Endothelial cell of umbilical vein (primary cell): ENCODE measurements around the gene C5orf24. TPM values are rescaled to one million over a fixed set of nuclear protein-coding genes. Genes with fewer than 3 reads are reported as not detected.

Experiments used
- BruUV-seq: library from RNA; stranded (reverse); fragments of 400-500 nt; replicated peaks from 2 replicates; lab custom pipeline; 2021; lab: Mats Ljungman, UMichigan
- CTCF ChIA-PET: fragments of 300-600, 350-600 bp; sonication (Branson Sonifier 250); formaldehyde crosslinking; loops from one replicate; lab custom pipeline; 2021; ENCODE audit warnings: antibody characterized with exemption, inconsistent platforms; lab: Charles Lee
- POLR2A ChIA-PET: fragments of 300-600, 350-600 bp; sonication (Branson Sonifier 250); formaldehyde crosslinking; loops from one replicate; lab custom pipeline; 2021; ENCODE audit warnings: antibody characterized with exemption, inconsistent platforms; lab: Charles Lee
- DNase-seq: peaks from one replicate; pipeline ENCODE4 v3.0.0-alpha.2; 2011; ENCODE audit warnings: low read depth, low spot score
- FAIRE-seq: peaks from 2 replicates; lab custom pipeline; 2011; peaks lifted over from hg19 to GRCh38; lab: Jason Lieb, UNC
- H2AFZ ChIP-seq: 2 replicates; pipeline ENCODE4 v1.6.0; 2012; ENCODE audit warnings: low read depth, low read length, control low read depth, inconsistent platforms
- H3K27ac ChIP-seq: 2 replicates; pipeline ENCODE4 v1.5.1; 2011; ENCODE audit warnings: low read depth, mild to moderate bottlenecking, control low read depth, low read length, moderate library complexity; ENCODE audit not compliant: insufficient read depth
- H3K27me3 ChIP-seq, 2 experiments: 2 replicates each; pipeline versions ENCODE4 v1.6.0 to v1.6.1; 2011; ENCODE audit warnings: low read length in 2 of 2, mixed read lengths in 1 of 2; ENCODE audit not compliant: control insufficient read depth in 2 of 2, insufficient read depth in 2 of 2
- H3K36me3 ChIP-seq, 2 experiments: 2 replicates in 1 of 2; 3 replicates in 1 of 2; pipeline ENCODE4 v1.5.1; 2011; ENCODE audit warnings: low read length in 2 of 2, mild to moderate bottlenecking in 1 of 2, moderate library complexity in 1 of 2; ENCODE audit not compliant: control insufficient read depth in 2 of 2, insufficient read depth in 2 of 2; ENCODE audit errors: extremely low read depth in 1 of 2
- H3K4me1 ChIP-seq: 3 replicates; pipeline ENCODE4 v1.5.1; 2011; ENCODE audit warnings: mild to moderate bottlenecking, low read length; ENCODE audit not compliant: control insufficient read depth, insufficient read depth; ENCODE audit errors: extremely low read depth
- H3K4me2 ChIP-seq: 2 replicates; pipeline ENCODE4 v1.6.1; 2011; ENCODE audit warnings: low read length, control low read depth, mixed read lengths; ENCODE audit not compliant: insufficient read depth
- H3K4me3 ChIP-seq, 3 experiments: fragments of 200-600 bp in 1 of 3; sonication (generic), shearing (Covaris generic) in 1 of 3; replicated peaks in 1 of 3; 2 replicates each; pipeline ENCODE4 v1.5.1; 2011 to 2016; ENCODE audit warnings: control low read depth in 3 of 3, low read length in 3 of 3, mild to moderate bottlenecking in 2 of 3, inconsistent platforms in 1 of 3, low read depth in 1 of 3, moderate library complexity in 1 of 3; ENCODE audit not compliant: insufficient read depth in 1 of 3
- H3K79me2 ChIP-seq: 2 replicates; pipeline ENCODE4 v1.6.0; 2012; ENCODE audit warnings: low read length, inconsistent platforms; ENCODE audit not compliant: control insufficient read depth, insufficient read depth
- H3K9ac ChIP-seq: replicated peaks from 2 replicates; pipeline ENCODE3; 2011; ENCODE audit warnings: low read length, control low read depth; ENCODE audit not compliant: insufficient read depth; ENCODE audit errors: extremely low read depth
- H3K9me1 ChIP-seq: replicated peaks from 3 replicates; pipeline ENCODE4 v1.6.0; 2011; ENCODE audit warnings: mild to moderate bottlenecking, low read length; ENCODE audit not compliant: control insufficient read depth, insufficient read depth; ENCODE audit errors: extremely low read depth
- H3K9me3 ChIP-seq: replicated peaks from 2 replicates; pipeline ENCODE4 v1.5.1; 2012; ENCODE audit warnings: low read length, inconsistent platforms; ENCODE audit not compliant: control insufficient read depth, insufficient read depth
- H4K20me1 ChIP-seq: replicated peaks from 2 replicates; pipeline ENCODE3; 2011; ENCODE audit warnings: mild to moderate bottlenecking, low read length; ENCODE audit not compliant: control insufficient read depth, insufficient read depth; ENCODE audit errors: extremely low read depth
- CTCF ChIP-seq, 2 donors: IDR thresholded peaks; 1 replicate in 1 of 2; 2 replicates in 1 of 2; pipeline ENCODE4 v1.5.1; 2011; ENCODE audit warnings: low read length in 2 of 2, mild to moderate bottlenecking in 2 of 2, moderate library complexity in 2 of 2, control low read depth in 1 of 2, inconsistent platforms in 1 of 2, low read depth in 1 of 2; ENCODE audit not compliant: insufficient read depth in 1 of 2; ENCODE audit errors: extremely low read depth in 1 of 2
- EZH2 ChIP-seq: IDR thresholded peaks from 2 replicates; pipeline ENCODE4 v1.6.1; 2012; ENCODE audit warnings: borderline replicate concordance, low read depth, mild to moderate bottlenecking, moderate library complexity, low read length, inconsistent platforms; ENCODE audit not compliant: severe bottlenecking
- FOS ChIP-seq: IDR thresholded peaks from 2 replicates; pipeline ENCODE4 v1.6.1; 2011; ENCODE audit warnings: mild to moderate bottlenecking, low read length, moderate library complexity, borderline replicate concordance; ENCODE audit not compliant: insufficient read depth
- GATA2 ChIP-seq: IDR thresholded peaks from 2 replicates; pipeline ENCODE4 v1.7.0; 2011; ENCODE audit warnings: low read depth, mild to moderate bottlenecking, moderate library complexity, mixed read lengths, low read length; ENCODE audit not compliant: insufficient read length, insufficient read depth
- JUN ChIP-seq: IDR thresholded peaks from 2 replicates; pipeline ENCODE4 v1.6.1; 2011; ENCODE audit warnings: borderline replicate concordance, low read depth; ENCODE audit not compliant: insufficient read length, insufficient read depth
- MAX ChIP-seq: IDR thresholded peaks from 2 replicates; pipeline ENCODE4 v1.6.1; 2011; ENCODE audit not compliant: insufficient read depth, insufficient read length
- MYC ChIP-seq: IDR thresholded peaks from one replicate; pipeline ENCODE4 v1.6.1; 2011; ENCODE audit warnings: mild to moderate bottlenecking, low read depth, low read length
- POLR2A ChIP-seq: IDR thresholded peaks from 2 replicates; pipeline ENCODE4 v1.6.1; 2012; ENCODE audit warnings: low read depth, mild to moderate bottlenecking, control low read depth, low read length
- POLR2AphosphoS5 ChIP-seq: IDR thresholded peaks from 2 replicates; pipeline ENCODE4 v1.6.1; 2012; ENCODE audit warnings: low read depth, mild to moderate bottlenecking, control low read depth, low read length, moderate library complexity; ENCODE audit not compliant: insufficient read depth
- dilution Hi-C: fragments of 300-500 bp; cut with MboI; formaldehyde crosslinking; loops from one replicate; pipeline ENCODE4 v1.15.0; 2019; ENCODE audit warnings: low sequenced_read_pairs; ENCODE audit not compliant: extremely low pct_ligation_motif_present
- intact Hi-C: fragments of 100-400 bp; cut with micrococcal nuclease; formaldehyde crosslinking; loops from one replicate; pipeline ENCODE4 v1.10.0; 2022
- polyA plus RNA-seq, 4 experiments: library from polyadenylated mRNA; depleted of rRNA in 3 of 4; stranded (reverse) in 3 of 4; unstranded in 1 of 4; fragments of >200 nt; gene quantifications; 2 replicates each; pipeline versions ENCODE4 v1.2.1 to v1.2.3, GENCODE V29; 2011 to 2012; ENCODE audit warnings: missing spikeins in 1 of 4
- total RNA-seq: library from RNA; stranded (reverse); gene quantifications from 2 replicates; pipeline ENCODE4 v1.2.3, GENCODE V29; 2021

The C5orf24 gene
- total and polyA plus RNA-seq, 2 donors (not counting 3 experiments of a cell fraction or from before 2014, with no cell fraction given), result 21.7 to 56.2 TPM

DNA sequence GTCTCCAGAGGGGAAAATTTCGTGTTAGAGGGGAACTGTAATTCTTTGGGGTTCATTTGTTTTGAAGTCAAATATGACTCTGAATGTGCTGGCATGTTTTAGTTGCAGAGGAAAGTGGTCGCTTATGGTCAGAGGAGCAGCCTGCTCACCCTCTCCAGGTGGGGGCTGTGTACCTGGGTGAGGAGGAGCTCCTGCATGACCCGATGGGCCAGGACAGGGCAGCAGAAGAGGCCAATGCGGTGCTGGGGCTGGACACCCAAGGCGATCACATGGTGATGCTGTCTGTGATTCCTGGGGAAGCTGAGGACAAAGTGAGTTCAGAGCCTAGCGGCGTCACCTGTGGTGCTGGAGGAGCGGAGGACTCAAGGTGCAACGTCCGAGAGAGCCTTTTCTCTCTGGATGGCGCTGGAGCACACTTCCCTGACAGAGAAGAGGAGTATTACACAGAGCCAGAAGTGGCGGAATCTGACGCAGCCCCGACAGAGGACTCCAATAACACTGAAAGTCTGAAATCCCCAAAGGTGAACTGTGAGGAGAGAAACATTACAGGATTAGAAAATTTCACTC, 41.9 kb downstream of the C5orf24 start:
- ChIA-PET CTCF (no interaction called here), POLR2A (no interaction called here)
- peaks cover 0 to 2% of the 10 kb centered on the region in 2 experiments for H3K36me3 ChIP-seq
- TF ChIP-seq JUN (no peak), GATA2 (no peak), MAX (no peak), EZH2 (no peak), CTCF (IDR thresholded peaks at IDR 0.05; ENCODE audit: extremely low read depth in 1 of 2, insufficient read depth in 1 of 2, low read depth in 1 of 2, low read length in 2 of 2) (no peak), POLR2A (no peak), MYC (no peak), FOS (no peak), POLR2AphosphoS5 (no peak)
- H4K20me1 ChIP-seq, result no peaks in the 10 kb centered on the region
- no peak overlapping the region for H3K4me3 ChIP-seq
- DNase-seq (no peak), FAIRE-seq (no peak)
- no peaks in the 10 kb centered on the region for H3K9me3 ChIP-seq
- H3K4me1 ChIP-seq, result no peaks in the 10 kb centered on the region
- no TSS peak for BruUV-seq
- intact Hi-C loops, result no loop called here
- H2AFZ ChIP-seq, result no peak overlapping the region
- no peak overlapping the region for H3K4me2 ChIP-seq
- no peaks in the 10 kb centered on the region for H3K27me3 ChIP-seq
- dilution Hi-C loops, result no loop called here
- H3K27ac ChIP-seq, result no peak overlapping the region
- peaks cover 4% of the 10 kb centered on the region for H3K79me2 ChIP-seq
- H3K9me1 ChIP-seq, result no peaks in the 10 kb centered on the region
- no peak overlapping the region for H3K9ac ChIP-seq
